Stimulated activated CD4-positive, alpha-beta T cell treated with anti-CD3 and anti-CD28 coated beads, Interleukin-1b, Interleukin-23, amount 100 ng/mL, for 24 hours (primary cell): ENCODE results near the gene LPP.

Source experiments
- DNase-seq, 4 experiments: peaks; one replicate each; pipeline ENCODE4 v3.0.0-alpha.2; 2020; ENCODE audit warnings: low read depth in 4 of 4, low spot score in 1 of 4

Gene LPP

DNA sequence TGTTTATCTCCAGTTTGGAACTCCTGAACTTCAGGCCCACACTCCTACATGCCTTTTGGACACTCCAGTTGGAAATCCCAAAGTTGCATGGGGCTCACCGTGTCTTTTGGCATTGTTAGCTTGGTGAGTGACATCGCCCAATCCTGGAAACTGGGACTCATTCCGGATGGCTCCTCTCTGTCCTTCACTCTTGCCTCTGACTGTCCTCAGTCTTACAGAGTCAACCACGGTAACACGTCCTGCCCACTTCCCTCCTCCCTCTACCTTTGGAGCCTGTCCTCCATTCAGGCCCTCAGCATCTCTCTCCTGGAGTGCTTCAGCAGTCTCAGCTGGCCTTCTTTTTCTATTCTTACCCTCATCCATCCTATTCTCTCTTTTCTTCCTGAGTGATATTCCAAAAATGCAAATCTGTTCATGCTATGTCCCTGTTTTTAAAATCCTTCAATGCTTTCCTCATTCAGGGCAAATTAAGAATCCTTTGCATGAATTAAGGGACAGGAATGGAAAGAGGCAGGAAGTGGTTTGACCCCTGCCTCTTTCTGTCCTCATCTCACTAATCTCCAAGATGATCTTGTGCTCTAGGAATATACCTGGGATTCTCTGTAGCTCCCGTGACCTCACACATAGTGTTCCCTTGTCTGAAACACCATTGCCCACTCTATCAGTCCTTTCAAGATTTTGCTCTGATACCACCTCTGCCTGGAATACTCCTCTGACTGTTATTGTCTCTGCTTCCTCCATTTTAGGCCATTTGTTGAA, 42.5 kb downstream of the LPP start:
- DNase-seq: no peak

DNA sequence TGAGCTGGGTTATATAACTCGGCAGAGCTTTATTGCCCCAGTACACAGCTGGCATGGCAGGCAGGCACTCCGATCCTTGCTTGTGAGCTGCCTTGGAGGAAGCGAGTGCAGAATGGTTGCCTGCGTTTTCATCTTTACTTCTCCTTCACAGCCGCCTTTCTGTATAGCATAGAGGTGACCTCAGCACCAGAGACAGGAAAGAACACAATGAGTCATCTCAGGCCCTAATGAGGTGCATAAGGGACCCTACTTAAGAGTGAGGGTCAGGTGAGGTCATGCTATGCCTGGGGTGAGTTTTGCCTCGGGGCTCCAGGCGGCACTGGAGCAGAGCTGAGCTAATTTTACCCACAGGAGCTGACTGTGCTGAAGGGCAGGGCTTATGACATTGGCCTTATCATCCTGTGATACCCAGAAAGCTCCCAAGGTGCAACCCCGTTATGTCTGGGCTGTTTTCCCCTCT, 43.5 kb downstream of the LPP start:
- no peak for DNase-seq

DNA sequence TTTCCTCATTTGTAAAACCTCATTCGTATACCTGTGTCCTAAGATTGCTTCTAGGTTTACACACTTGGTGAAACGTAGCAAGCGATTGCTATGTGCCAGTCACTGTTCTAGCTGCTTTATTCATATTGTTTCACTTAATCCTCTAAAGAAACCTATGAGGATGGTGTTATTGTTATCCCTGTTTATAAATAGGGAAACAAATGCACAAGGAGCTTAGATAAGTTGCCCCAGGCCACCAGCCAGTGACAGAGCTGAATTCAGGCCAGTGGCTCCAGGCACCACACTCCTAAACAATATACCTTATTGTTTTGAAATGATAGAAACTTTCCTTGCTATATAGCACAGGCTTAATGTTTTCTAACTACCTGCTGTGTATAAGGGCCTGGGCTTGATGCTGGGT, 44.0 kb downstream of the LPP start:
- no peak for DNase-seq

DNA sequence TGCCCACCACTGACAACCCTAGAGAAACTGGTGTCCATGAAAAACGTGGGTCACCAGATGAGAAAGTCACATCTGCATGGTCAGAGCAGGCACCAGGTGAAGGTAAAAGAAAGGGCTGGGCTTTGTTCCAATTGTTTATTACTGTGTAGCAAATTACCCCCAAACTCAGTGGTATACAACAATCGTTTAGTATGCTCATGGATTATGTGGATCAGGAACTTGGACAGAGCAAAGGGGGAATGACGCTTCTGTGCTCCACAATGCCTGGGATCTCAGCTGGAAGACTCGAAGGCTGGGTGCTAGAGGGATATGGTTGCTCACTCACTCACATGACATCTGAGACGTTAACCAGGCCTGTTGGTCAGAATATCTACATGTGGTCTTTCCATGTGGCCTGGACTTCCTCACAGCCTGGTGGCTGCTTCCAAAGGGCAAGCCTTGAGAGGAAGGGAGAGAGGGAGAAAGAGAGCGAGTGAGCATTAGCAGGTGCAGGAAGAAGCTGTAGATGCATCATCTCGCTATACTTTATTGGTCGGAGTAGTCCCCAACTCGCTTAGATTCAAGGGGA, 44.9 kb downstream of the LPP start:
- no peak for DNase-seq

DNA sequence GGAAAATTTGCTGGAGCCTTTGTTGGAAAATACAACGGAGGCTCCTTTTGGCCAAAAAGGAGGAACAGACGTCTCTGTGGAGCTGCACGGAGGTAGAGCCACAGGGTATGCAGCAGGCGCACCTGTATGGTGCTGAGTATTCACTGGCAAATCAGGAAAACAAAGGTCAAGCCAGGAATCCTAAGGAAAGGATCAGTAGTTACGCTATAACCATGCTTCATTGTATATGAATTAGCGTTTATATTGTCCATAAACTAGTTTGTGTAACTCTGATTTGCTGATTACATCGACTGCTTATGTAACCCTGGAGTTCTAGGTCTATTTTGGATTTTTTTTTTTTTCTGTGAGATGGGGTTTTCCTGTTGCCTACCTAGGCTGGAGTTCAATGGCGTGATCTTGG, 45.4 kb downstream of the LPP start:
- DNase-seq: no peak

DNA sequence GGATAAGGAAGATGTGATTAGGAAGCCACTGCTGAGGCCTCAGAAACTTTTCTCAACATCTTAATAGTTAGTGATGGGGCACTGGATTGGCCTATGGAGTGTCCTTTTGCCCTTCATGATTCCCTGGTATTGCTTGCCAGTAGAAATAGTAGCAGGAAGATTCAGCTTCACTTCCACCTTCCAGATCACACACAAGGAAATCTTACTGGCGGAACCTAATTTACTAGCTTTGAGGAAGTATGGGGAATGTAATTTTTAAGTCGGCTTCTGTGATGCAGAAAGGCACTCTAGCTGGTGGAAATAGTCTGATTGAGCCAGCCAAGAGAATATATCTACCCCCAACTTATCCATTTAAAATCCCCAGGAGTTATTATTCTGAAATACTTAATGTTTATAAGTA, 46.5 kb downstream of the LPP start:
- DNase-seq: no peak

DNA sequence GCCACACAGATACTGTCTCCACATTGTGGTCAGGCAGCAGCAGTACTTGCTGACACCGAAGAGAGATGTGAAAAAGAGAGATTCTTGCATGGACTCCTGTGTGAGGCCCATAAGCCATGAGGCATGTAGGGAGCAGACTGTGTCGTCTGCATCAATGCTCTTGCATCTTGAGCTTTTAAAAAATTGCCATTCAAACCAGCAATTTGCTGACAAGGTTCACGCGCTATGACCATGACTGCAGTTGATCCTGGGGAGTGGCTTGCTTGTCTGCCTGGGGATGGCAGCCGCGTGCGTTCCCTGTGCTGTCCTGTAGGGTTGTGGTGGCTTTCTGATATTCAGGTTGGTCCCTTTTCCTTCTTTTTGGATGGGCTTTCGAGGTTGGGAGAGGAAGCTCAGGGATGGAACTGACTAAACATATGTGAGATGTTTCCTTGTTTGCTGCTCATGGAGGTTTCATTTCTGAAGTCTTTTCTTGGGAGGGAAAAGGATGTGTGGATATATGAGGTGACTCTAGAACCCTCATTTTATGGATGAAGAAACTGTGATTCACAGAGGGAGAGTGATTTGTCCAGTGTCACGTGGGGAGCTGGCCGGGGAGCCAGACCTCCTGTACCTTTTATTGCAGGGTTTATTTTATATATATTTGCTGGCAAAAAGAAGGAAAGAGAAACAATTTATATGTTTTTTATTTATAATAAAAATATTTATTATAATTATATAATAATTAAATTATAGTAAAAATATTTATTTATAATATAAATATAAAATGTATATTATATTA, 48.6 kb downstream of the LPP start:
- DNase-seq: no peak

DNA sequence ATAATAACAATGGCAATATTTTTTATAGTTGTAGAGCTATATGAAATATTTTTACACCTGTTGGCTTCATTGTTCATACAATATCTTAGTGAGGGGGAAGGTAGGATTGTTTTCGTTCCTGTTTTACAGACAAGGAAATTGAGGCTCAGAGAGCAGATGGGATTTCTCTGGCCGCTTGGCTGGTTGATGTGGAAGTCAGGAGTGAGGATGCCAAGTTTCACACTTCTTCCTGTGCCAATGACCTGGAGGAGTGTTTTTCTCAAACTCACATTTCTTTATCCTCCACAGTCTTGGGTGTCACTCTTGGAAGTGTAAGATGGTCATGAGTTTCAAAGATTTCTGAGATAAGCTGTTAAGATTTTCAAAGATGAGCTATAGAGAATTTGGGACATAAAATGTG, 50.6 kb downstream of the LPP start:
- DNase-seq: no peak

DNA sequence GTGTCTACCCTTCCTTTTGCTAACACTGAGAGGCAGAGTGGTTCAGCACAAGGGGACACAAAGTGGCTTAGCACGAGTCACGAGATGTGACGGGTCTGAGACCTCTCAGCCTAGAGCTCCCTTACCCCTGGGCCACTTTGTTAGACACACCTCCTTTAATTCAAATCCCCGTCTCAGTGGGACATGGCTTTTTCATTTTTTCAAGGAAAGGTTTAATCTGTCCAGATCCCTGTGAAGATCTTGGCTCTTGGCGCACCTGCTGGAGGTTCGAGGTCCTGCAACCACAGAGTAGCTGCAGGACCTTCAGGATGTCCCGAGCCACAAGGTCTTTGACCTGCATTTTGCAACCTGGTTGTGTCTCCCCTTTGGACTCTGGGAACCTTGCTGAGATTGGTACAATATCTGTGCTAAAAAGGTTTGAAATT, 52.0 kb downstream of the LPP start:
- DNase-seq: no peak

DNA sequence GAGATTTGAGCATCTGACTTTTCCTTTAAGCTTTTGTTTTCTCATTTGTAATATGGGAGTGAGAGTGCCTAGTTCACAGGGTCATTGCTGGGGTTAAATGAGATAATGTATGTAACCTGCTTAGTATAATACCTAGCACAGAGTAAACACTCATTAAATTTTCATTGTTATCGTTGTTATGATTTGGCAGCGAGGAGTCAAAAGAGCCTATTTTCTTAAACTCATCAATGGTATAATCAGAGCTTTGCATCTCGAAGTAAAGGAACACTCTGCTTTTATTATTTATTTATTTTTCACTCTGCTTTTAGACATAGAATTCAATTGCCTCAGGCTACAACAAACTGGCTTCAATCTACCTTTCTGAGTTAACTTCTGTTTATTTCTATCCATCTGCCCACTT, 52.8 kb downstream of the LPP start:
- DNase-seq: no peak

DNA sequence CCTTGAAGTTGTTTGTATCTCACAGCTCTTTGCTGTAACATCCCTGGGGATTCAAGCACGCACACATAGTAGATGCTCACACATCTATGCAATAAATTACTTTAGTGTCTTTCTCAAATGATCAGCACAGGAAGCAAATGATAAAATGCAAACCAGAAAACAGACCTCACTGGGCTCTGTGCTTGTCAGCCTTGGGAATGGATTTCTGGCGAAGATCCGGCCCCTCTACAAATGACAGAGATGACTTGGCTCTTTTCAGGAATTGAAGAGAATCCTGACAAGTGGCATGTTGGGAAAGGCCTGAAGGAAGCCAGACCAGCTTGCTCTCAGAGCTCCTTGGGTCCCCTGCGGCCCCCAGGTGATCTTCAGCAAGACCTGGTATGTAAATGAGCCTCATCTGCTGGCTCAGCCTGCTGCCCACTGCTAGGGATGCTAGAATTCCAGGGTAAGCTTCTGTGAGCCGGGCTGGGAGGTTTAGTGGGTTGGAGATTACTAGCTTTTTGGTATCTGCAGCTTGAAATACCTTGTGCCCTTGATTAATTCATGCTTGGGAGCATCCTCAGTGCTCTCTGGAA, 54.1 kb downstream of the LPP start:
- no peak for DNase-seq

DNA sequence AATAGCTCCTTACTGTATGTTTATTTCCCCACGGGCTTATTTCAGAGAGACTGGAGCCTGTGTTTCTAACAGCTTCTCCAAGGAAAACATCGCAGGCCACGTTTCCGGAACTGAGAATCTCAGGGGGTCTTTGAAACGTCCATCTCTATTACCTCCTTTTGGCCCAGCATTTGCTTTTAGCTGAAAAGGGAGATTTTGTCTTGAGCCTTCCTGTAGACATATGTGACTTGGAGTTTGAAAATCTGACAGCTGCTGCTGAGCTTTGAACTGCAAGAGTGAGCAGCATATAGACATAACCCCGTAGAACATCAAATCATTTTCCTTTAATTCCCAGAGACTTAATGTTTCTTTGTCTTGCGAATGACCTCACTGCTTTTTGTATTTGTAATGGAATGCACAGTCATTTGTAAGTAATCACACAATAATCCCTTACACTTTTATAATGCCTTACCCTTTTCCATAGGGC, 54.6 kb downstream of the LPP start:
- no peak for DNase-seq

DNA sequence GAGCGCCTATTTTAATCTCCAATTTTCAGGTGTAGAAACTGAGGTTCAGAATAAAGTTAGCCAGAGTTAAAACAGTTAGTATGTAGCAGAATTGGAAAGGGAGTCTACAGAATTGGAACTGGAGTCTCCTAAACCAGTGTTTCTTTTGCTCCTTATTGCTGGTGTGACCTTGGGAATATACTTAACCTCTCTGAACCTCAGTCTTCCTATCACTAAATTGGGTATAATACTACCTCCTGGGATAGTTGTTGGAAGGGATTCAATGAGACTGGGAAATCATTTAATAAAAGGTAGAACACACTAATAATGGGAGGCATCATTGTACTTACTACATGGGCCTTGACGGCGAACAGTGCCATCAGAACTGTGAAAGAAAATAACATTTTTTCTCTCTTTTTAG, 55.1 kb downstream of the LPP start:
- DNase-seq: no peak

DNA sequence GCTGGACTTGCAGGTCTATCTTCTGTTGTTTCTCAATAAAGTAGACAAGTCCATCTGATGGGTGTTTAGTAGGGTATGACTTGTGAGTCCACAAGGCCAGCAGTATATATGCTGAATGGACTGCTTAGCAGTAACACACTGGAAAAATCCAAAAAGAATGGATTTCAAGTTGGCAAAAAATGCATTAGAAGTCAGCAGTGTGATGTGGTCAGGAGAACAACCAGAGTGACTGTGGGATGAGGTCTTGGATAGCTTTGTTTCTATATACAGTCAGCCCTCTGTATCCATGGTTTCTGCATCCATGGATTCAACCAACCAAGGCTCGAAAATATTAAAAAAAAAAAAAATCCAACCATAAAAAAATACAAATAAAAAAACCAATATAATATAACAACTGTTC, 55.8 kb downstream of the LPP start:
- DNase-seq: no peak

DNA sequence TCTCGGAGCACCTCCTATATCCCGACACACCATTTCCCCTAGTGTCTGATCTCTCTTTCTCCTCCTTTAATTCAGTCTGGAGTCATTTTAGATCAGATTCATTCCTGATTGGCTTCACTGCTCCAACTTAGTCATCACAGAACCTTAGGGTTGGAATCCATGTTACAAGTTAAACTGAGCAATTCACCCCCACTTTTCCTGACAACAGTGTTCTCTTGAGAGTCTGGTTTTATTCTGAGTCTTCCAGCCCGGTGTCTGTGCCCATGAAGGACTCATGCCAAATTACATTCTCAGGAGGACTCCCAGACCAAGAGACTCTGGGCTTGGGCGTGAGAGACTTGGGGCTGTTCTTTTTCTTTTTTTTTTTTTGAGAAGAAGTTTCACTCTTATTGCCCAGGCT, 57.5 kb downstream of the LPP start:
- DNase-seq: no peak

DNA sequence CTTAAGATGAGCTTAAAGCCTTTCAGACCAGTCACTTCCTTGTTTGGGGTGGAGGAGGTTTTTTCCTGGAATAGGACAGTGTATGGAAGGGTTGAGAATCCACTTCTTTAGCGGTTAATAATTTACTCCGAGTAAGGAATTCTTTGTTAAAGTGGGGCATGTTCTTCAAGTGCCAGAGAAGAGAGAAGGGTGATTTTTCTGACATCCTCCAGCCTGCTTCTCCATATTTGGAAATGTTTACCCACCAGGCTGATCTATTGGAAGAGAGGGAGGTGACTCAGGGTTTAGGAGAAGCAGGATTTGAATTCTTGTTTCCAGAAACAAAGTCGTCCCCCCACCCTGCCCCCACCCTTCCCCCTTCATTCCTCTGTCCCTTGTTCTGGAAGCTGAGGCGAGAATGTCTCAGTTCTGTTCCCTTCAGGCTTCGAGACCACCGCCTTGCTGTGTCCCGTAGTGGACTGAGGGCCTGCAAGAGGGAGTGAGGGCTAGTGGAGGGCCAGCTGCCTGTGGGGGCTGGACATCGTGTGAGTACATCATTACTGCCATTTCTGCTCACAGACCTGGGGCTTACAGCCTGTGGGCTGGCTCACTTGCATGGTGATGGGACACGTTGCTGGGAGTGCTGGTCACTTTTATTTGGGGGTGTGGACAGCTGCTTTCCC, 58.5 kb downstream of the LPP start:
- DNase-seq: no peak

DNA sequence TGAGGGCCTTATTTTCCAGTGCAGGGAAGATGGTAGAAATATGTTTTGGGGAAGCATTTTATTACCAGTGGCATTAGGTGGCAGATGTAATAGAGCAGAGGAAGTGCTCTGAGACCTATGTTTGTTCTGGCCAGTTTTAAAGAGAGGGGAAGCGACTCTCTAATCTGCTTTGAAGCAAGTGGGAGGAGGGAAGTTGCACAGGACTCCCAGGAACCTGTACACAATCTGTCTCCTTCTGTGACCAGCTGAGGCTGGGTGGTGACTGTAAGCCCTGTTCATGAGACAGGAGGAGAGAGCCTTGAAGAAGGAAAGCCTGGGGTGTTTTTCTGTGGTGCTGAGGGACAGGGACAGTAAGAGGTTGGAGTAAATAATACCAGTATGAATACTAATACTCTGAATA, 60.5 kb downstream of the LPP start:
- no peak for DNase-seq

DNA sequence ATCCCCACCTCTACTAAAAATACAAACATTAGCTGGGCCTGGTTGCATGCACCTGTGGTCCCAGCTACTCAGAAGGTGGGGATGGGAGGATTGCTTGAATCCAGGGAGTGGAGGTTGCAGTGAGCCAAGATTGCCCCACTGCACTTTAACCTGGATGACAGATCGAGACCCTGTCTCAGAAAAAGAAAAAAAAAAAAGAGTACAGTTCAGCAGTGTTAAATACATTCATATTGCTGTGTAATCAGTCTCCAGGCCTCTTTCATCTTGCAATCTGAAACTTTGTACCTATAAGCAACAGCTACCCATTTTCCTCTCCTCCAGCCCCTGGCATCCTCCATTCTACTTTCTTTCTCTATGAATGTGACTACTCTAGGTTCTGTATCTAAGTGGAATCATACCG, 61.2 kb downstream of the LPP start:
- no peak for DNase-seq

DNA sequence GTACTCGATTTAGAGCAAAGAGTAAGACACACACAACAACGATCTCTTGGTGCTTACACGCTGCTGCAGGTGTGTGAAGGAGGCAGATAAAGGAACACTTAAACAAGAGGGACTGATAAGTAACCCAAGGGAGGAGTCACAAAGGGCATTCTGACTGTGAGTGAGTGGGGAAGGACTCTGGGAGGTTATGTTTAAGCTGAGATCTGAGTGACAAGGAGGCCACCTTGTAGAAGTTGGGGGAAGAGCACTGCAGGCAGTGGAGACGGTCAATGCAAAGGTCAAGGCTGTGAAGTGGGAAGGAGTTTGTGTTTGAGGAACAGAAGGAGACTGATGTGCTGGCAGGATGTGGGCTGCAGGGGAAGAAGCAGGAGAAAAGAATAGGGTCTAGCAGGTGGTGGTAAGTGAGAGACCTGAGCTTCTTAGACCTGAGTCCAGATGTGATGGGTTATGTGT, 63.1 kb downstream of the LPP start:
- DNase-seq: no peak

DNA sequence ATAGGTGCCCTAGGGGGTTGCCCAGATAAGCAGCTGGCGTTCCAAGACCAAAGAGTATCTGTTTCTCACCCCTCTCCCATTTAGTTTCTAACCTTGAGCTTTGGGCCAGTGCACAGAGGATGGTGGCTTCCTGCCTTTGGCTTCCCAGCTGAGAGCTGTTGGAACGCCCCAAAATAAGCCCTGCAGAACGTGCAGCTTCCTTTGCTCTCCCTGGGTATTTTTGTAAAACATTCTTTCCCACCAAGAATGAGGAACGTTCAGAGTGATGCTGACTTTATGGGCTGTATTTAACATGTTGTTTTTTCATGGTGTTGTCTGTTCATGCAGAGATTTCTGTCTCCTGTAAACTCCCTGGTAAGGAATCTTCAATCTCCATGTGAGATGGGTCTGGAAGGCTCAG, 63.8 kb downstream of the LPP start:
- DNase-seq: no peak

DNA sequence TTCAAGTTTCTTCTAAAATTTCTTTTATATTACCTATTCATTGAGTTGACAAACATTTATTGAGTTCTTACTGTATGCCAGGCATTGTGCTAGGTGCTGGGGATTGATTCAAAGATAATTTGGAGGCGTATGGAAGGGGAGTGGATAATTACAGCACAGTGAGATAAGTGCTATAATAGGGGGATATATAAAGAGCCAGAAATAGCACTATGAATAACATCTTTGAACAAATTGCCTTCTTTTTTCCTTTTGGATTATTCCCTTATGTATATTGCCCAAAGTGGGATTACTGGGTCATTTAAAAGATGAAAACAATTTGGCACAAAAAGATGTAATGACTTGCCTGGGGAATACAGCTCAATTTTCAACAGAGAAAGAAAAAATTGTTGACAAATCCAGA, 64.6 kb downstream of the LPP start:
- DNase-seq: no peak
